IMR-90 (cell line): ENCODE measurements around the gene SETDB1. TPM values are rescaled to one million over a fixed set of nuclear protein-coding genes. Genes with fewer than 3 reads are reported as not detected.

ENCODE experiments used
- ATAC-seq: fragments of 200-7000 bp; cut with Tn5 transposase; 2 replicates; pipeline ENCODE4 v1.9.1; 2020; ENCODE audit warnings: low read depth, mild to moderate bottlenecking, moderate library complexity
- BruUV-seq: library from RNA; stranded (reverse); fragments of 400-500 nt; replicated peaks from 2 replicates; lab custom pipeline; 2021; lab: Mats Ljungman, UMichigan
- CTCF ChIA-PET: fragments of 300-600 bp; formaldehyde crosslinking; extraction: SDS; loops from one replicate; lab custom pipeline; 2021; ENCODE audit warnings: antibody characterized with exemption; lab: Yijun Ruan, JAX
- POLR2A ChIA-PET: fragments of 300-600 bp; sonication (Branson Sonifier 250); formaldehyde crosslinking; loops from one replicate; lab custom pipeline; 2022; ENCODE audit warnings: antibody characterized with exemption; ENCODE audit not compliant: unreplicated experiment; lab: Charles Lee
- DNase-seq: peaks from one replicate; pipeline ENCODE4 v3.0.0; 2013
- H2AFZ ChIP-seq: replicated peaks from 2 replicates; pipeline ENCODE3; 2013; ENCODE audit warnings: low read length, mild to moderate bottlenecking; ENCODE audit not compliant: poor library complexity
- H2AK5ac ChIP-seq: 2 replicates; pipeline ENCODE4 v1.6.1; 2013; ENCODE audit warnings: low read depth, low read length, inconsistent platforms
- H2AK9ac ChIP-seq: replicated peaks from 2 replicates; pipeline ENCODE3; 2013; ENCODE audit warnings: mild to moderate bottlenecking, low read depth, low read length, moderate library complexity; ENCODE audit not compliant: poor library complexity
- H2BK120ac ChIP-seq: 2 replicates; pipeline ENCODE4 v1.6.1; 2013; ENCODE audit warnings: low read depth, low read length, inconsistent platforms
- H2BK15ac ChIP-seq: 3 replicates; pipeline ENCODE4 v1.6.1; 2013; ENCODE audit warnings: low read depth, low read length, inconsistent platforms
- H2BK20ac ChIP-seq: 2 replicates; pipeline ENCODE4 v1.6.1; 2013; ENCODE audit warnings: low read depth, mild to moderate bottlenecking, inconsistent platforms, low read length, moderate library complexity
- H2BK5ac ChIP-seq: 2 replicates; pipeline ENCODE4 v1.6.1; 2013; ENCODE audit warnings: mild to moderate bottlenecking, low read depth, low read length, inconsistent platforms; ENCODE audit not compliant: poor library complexity, severe bottlenecking
- H3K14ac ChIP-seq: replicated peaks from 2 replicates; pipeline ENCODE4 v1.6.1; 2013; ENCODE audit warnings: low read depth, low read length, inconsistent platforms
- H3K18ac ChIP-seq: 2 replicates; pipeline ENCODE4 v1.6.1; 2013; ENCODE audit warnings: low read depth, low read length, control low read depth
- H3K23ac ChIP-seq: 2 replicates; pipeline ENCODE4 v1.6.1; 2013; ENCODE audit warnings: low read depth, low read length, inconsistent platforms
- H3K27ac ChIP-seq: 2 replicates; pipeline ENCODE4 v1.5.1; 2013; ENCODE audit warnings: mild to moderate bottlenecking, control low read depth, low read length; ENCODE audit not compliant: insufficient read depth
- H3K27me3 ChIP-seq: 2 replicates; pipeline ENCODE4 v1.6.1; 2013; ENCODE audit warnings: low read length; ENCODE audit not compliant: control insufficient read depth, insufficient read depth
- H3K36me3 ChIP-seq: 2 replicates; pipeline ENCODE4 v1.6.1; 2013; ENCODE audit warnings: low read length, mixed read lengths; ENCODE audit not compliant: control insufficient read depth, insufficient read depth
- H3K4ac ChIP-seq: 2 replicates; pipeline ENCODE4 v1.6.1; 2013; ENCODE audit warnings: low read depth, low read length, inconsistent platforms
- H3K4me1 ChIP-seq: 2 replicates; pipeline ENCODE4 v1.6.1; 2013; ENCODE audit warnings: low read length, mixed read lengths; ENCODE audit not compliant: control insufficient read depth, insufficient read depth
- H3K4me2 ChIP-seq: 2 replicates; pipeline ENCODE4 v1.6.1; 2013; ENCODE audit warnings: low read depth, mild to moderate bottlenecking, control low read depth, low read length, moderate library complexity
- H3K4me3 ChIP-seq: 2 replicates; pipeline ENCODE4 v1.5.1; 2013; ENCODE audit warnings: low read depth, mild to moderate bottlenecking, control low read depth, low read length, moderate library complexity; ENCODE audit not compliant: insufficient read depth
- H3K56ac ChIP-seq: 2 replicates; pipeline ENCODE4 v1.6.1; 2013; ENCODE audit warnings: low read length, inconsistent platforms; ENCODE audit not compliant: insufficient read depth; ENCODE audit errors: extremely low read depth
- H3K79me1 ChIP-seq, 2 experiments: 2 replicates each; pipeline ENCODE4 v1.6.1; 2013; ENCODE audit warnings: low read length in 2 of 2, inconsistent platforms in 1 of 2, low read depth in 1 of 2
- H3K9ac ChIP-seq: 2 replicates; pipeline ENCODE4 v1.6.1; 2013; ENCODE audit warnings: low read depth, low read length, control low read depth
- H3K9me1 ChIP-seq: 2 replicates; pipeline ENCODE4 v1.6.1; 2013; ENCODE audit warnings: low read length, inconsistent platforms; ENCODE audit not compliant: insufficient read depth
- H3K9me3 ChIP-seq: 2 replicates; pipeline ENCODE4 v1.6.1; 2013; ENCODE audit warnings: low read length; ENCODE audit not compliant: control insufficient read depth, insufficient read depth
- H4K20me1 ChIP-seq: 2 replicates; pipeline ENCODE4 v1.6.1; 2013; ENCODE audit warnings: low read length, inconsistent platforms; ENCODE audit not compliant: insufficient read depth
- H4K5ac ChIP-seq: 2 replicates; pipeline ENCODE4 v1.6.1; 2013; ENCODE audit warnings: mild to moderate bottlenecking, low read depth, low read length, control low read depth
- H4K8ac ChIP-seq, 2 experiments: 2 replicates each; pipeline ENCODE4 v1.6.1; 2013; ENCODE audit warnings: low read depth in 2 of 2, low read length in 2 of 2, control low read depth in 1 of 2, inconsistent platforms in 1 of 2
- H4K91ac ChIP-seq: 2 replicates; pipeline ENCODE4 v1.6.1; 2013; ENCODE audit warnings: low read depth, low read length, inconsistent platforms; ENCODE audit not compliant: insufficient read depth
- CTCF ChIP-seq: conservative IDR thresholded peaks from 2 replicates; pipeline ENCODE4 v1.5.1; 2012; ENCODE audit warnings: mild to moderate bottlenecking, low read depth, low read length, improper control_type of control experiment
- MAZ ChIP-seq: IDR thresholded peaks from 2 replicates; pipeline ENCODE4 v1.6.1; 2012; ENCODE audit warnings: low read depth, mild to moderate bottlenecking, low read length, improper control_type of control experiment, moderate library complexity, borderline replicate concordance
- RAD21 ChIP-seq: IDR thresholded peaks from 2 replicates; pipeline ENCODE4 v1.6.1; 2012; ENCODE audit warnings: low read length, improper control_type of control experiment
- dilution Hi-C: fragments of 300-500 bp; cut with HindIII; formaldehyde crosslinking; loops from one replicate; pipeline ENCODE4 v1.14.3; 2018; ENCODE audit warnings: low sequenced_read_pairs; ENCODE audit not compliant: unreplicated experiment
- in situ Hi-C: fragments of 300-500 bp; cut with MboI; formaldehyde crosslinking; loops from 3 replicates; pipeline ENCODE4 v1.14.3; 2019; ENCODE audit warnings: low sequenced_read_pairs, inconsistent platforms, mixed read lengths
- intact Hi-C: fragments of 100-400 bp; cut with micrococcal nuclease; formaldehyde crosslinking; loops from 2 replicates; pipeline ENCODE4 v1.10.0; 2022
- polyA plus RNA-seq, 3 experiments: library from polyadenylated mRNA; depleted of rRNA; stranded (reverse); fragments of >200 nt; gene quantifications; 2 replicates each; pipeline ENCODE4 v1.2.3, GENCODE V29; 2012; ENCODE audit warnings: low replicate concordance in 1 of 3
- total RNA-seq: library from RNA; depleted of rRNA; stranded (reverse); fragments of >200 nt; gene quantifications from 2 replicates; pipeline ENCODE4 v1.2.3, GENCODE V29; 2012

SETDB1 gene
- total and polyA plus RNA-seq, 2 of the 4 experiments (the other 2 are of a cell fraction) = 18.7 to 22.9 TPM

GRCh38 chr1:151003180-151003579, 77.0 kb downstream of the SETDB1 start:
- Histone ChIP-seq H3K27ac (no peak overlapping the region), H3K36me3 (peaks cover 18% of the 10 kb centered on the region), H2AK9ac (no peak overlapping the region), H3K4ac (no peak overlapping the region), H2AK5ac (no peak overlapping the region), H3K4me3 (no peak overlapping the region), H3K4me1 (peaks cover 9% of the 10 kb centered on the region), H3K9ac (no peak overlapping the region), H2BK15ac (no peak overlapping the region), H3K56ac (no peak overlapping the region), H3K9me3 (no peaks in the 10 kb centered on the region), H4K8ac (no peak overlapping the region), H3K79me1 (peaks cover 7 to 19% of the 10 kb centered on the region in 2 experiments), H3K9me1 (peaks cover 16% of the 10 kb centered on the region), H3K23ac (no peak overlapping the region; the same call in 1 of the 2 replicates), H3K4me2 (no peak overlapping the region; the same call in 1 of the 2 replicates), H3K18ac (no peak overlapping the region), H3K14ac (no peak overlapping the region), H4K91ac (no peak overlapping the region), H2BK120ac (no peak overlapping the region), H4K5ac (no peak overlapping the region), H3K27me3 (no peaks in the 10 kb centered on the region), H2AFZ (no peak overlapping the region), H4K20me1 (no peaks in the 10 kb centered on the region), H2BK20ac (no peak overlapping the region), H2BK5ac (no peak overlapping the region)
- intact Hi-C loops = loop anchor here (10.0 kb wide), 1 partner anchor 438 kb away; no protein-coding TSS in a partner anchor
- DNase-seq (no peak), ATAC-seq (no peak)
- POLR2A ChIA-PET = no interaction called here
- TF ChIP-seq MAZ (no peak), RAD21 (no peak), CTCF (no peak)
- BruUV-seq = no TSS peak
- dilution Hi-C loops = no loop called here
- in situ Hi-C loops = no loop called here
- CTCF ChIA-PET = no interaction called here
